Measurements from ENCODE around the gene SLC43A3.
"Not testable (repeated sequence)": the region's sequence is repeated elsewhere in the genome, so short reads cannot be mapped to it uniquely, and the experiment has no call there.

The SLC43A3 gene

DNA sequence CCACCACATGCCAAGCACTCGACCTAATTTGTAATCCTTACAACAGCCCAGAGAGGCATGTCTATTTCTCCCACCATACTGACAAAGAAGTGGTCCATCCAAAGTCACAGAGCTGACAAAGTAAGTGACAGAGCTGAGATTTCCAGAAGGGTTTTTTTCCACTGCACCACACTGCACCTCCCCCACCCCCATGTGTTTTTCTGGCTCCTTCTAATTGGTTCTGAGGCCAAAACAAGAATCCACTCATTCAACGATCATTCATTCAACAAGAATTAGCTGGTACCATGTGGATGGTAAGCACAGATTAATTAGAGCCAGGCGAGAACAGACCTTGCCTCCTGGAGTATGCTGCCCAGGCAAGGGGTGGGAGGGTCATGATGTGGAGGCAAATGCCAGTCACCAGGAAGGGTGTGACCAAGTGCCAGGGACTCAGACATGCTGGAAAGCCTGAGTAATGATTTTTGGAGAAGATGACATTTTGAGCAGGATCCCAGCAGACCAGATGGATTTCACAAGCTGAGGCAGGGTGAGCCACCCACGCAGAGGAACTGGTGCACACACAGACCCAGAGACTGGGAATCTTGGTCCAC lies 21.6 kb downstream of the SLC43A3 start:
- no peak for DNase-seq (ENCODE audit: low spot score)

DNA sequence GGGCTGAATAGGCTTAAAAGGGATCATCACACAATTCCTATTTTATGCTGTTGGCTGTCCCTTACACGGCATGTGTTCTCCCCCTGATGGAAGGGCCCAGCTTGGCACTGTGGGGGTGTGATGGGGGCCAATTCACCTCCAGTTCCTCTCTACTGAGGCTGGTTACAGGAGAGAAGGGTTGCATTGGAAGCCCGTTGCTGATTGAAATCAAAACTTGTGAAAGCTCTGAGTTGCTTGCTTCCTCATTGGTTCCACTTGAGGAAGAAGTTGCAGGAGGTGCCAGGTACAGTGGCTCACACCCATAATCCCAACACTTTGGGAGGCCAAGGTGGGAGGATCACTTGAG lies 23.1 kb downstream of the SLC43A3 start:
- no peak for DNase-seq (ENCODE audit: low spot score)

DNA sequence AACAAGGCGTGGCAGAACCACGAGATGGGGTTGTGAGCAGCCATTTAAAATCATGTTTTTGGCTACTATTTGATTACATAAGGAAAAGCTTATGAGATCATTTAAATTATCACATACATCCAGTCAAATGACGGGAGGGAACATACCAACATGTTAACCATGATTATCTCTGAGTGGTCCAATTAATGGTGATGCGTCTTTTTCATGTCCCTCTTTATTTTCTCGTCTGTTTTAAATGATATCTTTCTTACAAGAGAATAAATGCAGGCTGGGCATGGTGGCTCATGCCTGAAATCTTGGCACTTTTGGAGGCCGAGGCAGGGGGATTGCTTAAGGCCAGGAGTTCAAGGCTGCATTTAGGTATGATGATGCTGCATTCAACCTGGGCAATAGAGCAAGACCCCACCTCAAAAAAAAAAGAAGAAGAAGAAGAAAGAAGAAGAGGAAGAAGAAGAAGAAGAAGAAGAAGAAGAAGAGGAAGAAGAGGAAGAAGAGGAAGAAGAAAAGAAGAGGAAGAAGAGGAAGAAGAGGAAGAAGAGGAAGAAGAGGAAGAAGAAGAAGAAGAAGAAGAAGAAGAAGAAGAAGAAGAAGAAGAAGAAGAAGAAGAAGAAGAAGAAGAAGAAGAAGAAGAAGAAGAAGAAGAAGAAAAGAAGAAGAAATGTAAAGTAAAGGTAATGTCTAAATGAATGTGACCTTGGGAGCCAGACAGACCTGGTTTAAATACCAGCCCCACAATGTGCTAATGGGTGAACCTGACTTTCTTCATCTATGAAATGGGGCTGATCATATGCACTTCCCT lies 23.7 kb downstream of the SLC43A3 start:
- not testable (repeated sequence) for DNase-seq (ENCODE audit: low spot score)

DNA sequence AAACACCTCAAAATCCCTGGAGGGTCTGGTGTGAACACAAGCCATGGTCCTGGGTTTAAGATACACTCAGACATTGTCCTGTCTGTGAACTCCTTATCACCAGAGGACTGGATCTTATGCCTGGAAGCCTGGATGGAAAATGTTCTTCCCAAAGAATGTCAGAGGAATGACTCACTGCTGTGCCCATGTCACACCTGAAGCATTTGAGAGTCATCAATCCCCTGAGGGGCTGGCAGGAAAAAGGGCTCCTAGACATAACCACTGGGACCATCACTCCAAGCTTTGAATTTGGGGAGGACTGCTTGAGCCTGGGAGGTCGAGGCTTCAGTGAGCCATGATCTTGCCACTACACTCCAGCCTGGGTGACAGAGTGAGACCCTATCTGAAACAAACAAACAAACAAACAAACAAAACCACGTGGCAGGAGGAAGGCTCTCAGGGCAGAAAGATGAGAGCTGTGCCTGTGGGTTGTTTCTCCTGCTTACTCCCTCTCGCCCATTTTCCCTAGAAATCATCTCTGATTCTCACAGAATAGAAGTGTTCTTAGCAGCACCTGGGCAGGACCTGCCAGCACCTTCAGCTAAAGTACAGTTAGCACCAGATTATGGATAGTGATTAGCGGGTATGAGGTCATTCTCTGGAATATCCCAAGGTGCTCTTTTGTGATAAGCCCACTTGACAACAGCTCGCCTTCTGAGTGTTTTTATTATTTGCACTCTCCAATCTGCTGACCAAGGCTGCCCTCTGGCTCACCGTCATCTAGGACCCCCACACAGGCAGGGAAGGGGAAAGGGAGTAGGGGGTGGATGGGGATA lies 24.5 kb downstream of the SLC43A3 start:
- no peak for DNase-seq (ENCODE audit: low spot score)

DNA sequence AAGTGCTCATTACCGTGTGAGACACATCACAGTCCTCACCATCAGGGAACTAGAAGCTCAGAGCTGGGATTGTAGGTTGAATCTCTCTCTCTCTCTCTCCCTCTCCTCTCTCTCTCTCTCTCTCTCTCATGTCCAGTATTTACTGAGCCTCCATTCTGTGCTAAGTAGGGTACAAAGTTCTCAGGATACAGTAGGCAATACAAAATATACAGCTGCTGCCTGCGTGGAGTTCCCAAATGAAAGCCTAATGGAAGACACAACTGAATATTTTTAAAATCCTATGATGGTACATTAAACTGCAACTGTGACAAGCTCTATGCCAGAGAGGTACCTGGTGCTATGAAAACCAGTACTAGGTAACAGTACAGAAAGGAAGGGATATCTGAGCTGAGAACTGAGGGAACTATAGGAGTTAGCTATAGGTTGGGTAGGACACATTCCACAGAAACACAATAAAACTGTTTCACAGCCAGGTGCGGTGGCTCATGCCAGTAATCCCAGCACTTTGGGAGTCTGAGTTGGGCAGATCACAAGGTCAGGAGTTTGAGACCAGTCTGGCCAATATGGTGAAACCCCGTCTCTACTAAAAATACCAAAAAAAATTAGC lies 26.8 kb downstream of the SLC43A3 start:
- DNase-seq (ENCODE audit: low spot score), result no peak

DNA sequence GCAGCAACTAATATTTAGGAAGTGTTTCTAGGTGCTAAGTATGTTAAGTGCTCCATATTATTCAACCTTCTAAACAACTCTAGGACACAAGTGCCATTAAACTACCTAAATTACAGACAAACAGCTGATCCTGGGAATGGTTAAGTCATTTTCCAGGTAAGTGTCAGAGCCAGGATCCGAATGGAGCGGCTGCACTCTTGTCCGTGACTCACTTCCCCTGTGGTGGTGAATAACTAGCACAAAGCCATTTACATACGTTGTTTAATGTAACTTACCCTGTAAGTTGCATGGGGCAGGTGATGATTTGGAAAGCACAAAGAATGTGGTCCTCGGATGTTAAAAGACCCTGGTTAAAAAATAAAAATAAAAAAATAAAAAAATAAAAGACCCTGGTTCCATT lies 27.7 kb downstream of the SLC43A3 start:
- no peak for DNase-seq (ENCODE audit: low spot score)

DNA sequence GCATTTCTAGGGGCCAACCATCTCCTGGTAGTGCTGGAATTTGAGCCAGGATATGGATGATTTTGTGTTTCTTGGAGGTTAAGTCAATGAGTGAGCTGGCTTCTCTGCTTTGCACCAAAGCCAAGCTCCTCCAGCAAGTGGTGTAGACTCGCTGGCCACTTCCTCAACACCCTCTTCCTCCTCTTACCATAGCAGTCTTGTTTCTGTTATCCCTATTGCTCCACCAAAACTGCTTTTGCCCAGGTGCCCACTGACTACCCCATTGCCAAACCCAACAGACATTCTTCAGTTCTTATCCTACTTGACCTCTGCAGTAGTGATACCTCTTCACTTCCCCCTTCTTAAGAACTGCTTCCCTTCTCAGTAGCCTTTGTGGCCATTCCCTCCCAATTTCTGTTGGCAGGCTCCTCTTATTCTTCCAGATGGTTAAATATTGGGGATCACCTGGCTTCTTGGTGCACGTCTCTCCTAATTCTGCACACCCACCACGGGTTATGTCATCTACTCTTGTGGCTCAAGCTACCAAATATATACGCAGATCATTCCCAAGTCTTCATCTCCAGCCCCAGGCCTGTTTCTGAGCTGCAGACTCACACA lies 29.4 kb downstream of the SLC43A3 start:
- no peak for DNase-seq (ENCODE audit: low spot score)

DNA sequence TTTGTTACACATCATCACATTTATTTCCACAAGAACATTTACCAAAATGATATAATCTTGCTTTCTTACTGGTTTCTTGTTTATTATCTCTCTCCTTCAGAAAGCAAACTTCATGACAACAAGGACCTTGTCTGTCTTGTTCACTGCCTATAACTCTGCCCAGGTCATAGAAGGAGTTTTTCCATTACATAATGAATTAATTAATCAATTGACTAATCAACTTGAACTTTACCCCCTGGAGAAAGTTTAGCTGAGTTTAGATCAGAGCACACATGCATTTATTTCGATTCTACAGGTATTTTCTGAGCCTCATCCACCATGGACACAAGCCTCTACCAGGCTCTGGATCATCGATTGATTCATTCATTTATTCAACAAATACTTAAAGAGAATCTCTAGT lies 30.2 kb downstream of the SLC43A3 start:
- no peak for DNase-seq (ENCODE audit: low spot score)

DNA sequence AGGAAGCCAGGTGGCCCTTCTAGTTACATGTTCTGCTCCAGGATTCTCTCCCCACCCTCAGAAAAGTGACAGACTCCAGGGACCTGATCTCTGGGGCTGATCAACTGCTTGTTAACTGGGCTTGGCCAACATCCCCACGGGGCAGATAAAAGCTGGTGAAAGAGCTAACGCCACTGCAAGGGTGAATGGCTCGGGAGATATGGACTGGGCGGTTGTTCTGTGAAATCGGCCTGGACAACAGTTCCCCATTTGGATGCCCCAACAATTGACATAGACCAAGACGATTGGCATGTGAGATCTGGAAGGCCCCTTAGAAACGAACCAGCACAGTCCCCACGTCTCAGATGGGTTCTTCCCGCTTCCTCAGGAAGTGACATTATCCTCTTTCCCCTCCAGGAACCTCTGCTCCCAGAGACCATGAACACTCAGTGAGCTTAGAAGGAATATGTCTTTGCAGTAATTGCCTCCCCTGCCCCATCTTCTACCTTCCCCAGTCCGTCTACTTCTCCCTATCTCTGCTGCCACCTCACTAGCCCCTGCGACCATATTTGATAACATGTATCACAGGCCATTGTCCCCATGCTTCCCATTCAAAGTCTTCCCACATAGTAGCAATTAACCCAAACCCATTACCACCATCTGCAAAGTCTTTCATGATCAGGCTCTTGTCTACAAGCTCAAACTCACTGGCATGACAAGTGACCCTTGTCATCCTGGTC lies 30.9 kb downstream of the SLC43A3 start:
- DNase-seq (ENCODE audit: low spot score), result no peak

DNA sequence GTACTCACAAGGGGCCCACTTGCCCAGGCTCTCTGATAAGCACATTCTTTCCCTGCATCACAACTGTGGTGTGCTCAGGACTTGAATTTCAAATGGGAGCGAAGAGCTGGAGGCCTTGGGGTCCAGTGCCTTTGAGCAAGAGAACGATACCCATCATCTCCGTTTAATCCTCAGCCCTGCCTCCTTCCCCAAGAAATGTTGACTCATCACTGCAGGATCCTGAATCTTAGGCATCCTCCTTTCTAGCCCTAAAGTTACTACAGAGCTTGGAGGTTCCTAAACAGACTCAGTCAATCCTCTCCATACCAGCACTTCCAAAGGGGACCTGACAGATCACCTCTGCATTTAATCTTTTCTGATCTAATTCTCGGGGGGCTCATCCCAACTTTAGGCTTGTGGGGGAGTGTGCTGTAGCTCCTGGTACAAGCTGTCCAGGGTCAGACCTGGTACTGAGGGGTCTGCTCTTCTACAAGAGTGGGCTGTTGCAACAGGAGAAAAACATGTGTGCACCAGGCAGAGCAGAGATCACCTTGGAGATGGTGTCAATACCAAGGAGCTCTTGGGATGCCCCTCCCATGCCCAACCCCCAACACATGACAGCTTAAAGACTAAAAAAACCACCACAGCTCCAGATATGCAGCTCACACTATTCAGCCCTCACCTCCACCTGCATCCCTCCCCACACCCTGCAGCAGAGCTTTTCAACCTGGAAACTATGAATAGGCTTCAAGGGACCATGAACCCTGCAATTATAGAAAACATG lies 32.5 kb downstream of the SLC43A3 start:
- DNase-seq (ENCODE audit: low spot score), result no peak

DNA sequence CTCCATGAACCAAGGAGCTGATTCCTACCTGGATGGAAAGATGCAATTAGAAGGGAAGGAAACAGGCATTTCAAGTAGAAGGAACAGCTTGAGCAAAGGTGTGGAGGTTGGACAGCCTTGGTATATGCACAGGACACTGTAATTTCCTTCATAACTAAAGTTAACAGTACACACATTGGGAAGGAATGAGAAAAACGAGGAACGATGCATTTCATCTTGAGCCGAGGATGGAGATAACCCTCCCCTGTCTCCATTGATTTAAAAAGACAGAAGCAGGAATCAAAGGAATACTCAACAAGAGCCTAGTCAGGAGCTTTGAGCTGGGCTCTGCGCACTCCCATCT lies 34.2 kb downstream of the SLC43A3 start:
- DNase-seq (ENCODE audit: low spot score), result no peak

DNA sequence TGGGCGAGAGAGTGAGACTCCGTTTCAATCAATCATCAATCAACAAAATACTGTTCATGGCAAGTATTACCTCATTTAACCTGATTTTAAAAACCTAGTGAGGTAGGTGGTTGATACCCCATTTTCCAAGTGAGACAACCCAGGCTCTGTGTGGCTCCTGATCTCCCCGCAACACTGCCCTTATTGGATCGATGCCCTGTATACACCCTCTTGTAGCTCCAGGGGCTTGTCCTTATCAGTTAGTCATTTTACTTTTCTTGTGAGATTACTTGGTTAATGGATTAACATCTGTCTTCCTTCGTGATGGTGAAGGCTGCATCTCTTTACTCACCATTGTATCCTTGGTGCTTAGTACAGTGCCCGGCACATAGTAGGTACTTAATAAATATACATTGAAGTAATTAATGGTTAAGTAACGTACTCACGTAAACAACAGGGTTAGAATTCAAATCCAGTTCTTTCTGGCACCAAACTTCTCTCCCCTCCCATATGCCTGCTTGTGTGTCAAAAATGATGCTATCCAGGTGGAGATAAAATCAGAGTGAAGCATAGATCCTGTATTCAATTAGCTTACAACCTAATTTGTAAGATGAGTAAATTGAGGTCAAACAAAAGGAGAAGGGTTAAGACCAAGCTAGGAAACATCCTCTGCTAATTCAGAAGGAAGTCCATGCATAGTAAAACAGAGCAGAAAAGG lies 34.7 kb downstream of the SLC43A3 start:
- DNase-seq (ENCODE audit: low spot score), result no peak

DNA sequence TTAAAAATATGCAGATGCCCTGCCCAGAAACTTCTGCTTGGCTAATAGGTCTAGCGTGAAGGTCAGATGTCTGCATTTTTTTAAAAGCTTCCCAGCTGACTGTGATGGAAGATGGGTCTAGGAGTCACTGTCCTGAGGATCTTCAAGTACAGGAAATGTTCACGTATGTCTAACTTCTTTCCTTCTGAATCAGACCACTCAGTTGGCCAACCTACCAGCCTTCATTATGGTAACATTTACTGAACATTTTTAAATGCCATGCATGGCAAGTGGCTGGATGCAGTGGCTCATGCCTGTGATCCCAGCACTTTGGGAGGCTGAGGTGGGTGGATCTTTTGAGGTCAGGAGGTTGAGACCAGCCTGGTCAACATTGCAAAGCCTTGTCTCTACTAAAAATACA lies 35.4 kb downstream of the SLC43A3 start:
- no peak for DNase-seq (ENCODE audit: low spot score)

DNA sequence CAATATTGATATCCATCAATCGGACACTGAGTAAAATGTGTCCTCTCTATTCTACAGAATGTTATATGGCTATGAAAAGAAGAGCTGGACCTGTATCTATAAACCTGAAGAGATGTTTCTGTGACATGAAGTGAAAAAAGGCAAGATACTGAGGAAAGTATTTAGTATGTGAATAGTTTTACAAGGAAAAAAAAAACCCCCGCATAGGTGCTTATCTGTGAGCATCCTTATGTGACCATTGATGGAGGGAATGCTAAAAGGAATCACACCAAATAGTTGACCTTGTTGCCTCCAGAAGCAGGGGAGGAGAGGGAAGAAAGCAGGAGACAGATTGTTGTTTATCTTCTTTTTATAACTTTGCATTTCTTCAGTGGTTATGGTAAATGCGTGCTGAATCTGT lies 35.8 kb downstream of the SLC43A3 start:
- no peak for DNase-seq (ENCODE audit: low spot score)

DNA sequence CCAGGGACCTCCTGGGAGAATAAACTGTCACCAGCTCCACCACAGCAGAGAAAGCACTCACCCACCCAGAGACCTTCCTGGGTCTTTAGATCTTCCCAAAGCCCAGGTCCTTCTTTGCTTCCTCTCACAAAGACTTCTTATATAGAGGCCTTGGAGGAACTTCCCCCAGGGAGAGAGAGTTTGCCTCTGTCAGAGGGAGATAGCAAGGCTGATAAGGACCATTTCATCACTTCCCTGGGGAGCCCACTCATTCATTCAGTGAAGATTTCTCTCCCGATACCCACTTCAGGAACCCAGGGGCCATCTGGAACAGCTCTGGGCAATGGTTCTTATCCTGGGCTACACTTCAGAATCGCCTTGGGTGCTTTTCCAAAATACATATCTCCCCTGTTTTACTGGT lies 36.4 kb downstream of the SLC43A3 start, which contains the start of gene PRG2:
Gene PRG2, minus strand, starts transcription at position 116 of the 400 bp plus-strand sequence. CDS start 706 bp downstream, outside the sequence.
- no peak for DNase-seq (ENCODE audit: low spot score)

DNA sequence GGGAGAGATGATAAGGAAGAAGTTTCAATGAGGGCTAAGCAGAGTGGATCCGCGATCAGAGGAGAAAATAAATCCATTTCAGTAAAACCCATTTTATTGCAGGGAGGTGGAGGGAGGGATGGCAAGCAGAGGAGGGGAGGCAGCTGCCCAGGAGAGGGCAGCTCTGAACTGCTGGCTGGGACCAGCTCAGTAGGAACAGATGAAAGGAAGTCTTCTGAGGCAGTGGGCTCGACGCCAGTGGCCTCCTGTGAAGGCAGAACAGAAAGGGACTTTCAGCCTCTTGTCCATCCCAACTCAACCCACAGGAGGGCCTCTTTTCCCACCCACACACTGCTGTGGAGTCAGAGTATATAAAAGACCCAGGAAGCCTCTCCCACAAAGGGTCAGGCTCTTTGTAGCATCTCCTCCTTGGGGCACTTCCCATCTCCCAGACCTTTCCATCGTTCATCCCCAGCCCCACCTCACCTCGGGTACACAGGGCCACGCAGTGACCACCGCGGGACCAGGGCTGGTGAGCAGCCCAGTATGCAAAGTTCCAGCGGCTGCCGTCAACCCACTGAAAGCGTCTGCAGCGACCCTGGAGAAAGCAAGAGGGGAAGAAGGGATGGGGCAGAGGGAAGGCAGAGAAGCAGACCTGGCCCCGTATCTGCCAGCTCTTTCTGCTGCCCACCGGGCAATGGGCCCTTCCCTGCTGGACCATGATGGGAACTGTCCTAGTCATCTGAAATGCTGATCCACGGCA lies 39.5 kb downstream of the SLC43A3 start:
- no peak for DNase-seq (ENCODE audit: low spot score)

DNA sequence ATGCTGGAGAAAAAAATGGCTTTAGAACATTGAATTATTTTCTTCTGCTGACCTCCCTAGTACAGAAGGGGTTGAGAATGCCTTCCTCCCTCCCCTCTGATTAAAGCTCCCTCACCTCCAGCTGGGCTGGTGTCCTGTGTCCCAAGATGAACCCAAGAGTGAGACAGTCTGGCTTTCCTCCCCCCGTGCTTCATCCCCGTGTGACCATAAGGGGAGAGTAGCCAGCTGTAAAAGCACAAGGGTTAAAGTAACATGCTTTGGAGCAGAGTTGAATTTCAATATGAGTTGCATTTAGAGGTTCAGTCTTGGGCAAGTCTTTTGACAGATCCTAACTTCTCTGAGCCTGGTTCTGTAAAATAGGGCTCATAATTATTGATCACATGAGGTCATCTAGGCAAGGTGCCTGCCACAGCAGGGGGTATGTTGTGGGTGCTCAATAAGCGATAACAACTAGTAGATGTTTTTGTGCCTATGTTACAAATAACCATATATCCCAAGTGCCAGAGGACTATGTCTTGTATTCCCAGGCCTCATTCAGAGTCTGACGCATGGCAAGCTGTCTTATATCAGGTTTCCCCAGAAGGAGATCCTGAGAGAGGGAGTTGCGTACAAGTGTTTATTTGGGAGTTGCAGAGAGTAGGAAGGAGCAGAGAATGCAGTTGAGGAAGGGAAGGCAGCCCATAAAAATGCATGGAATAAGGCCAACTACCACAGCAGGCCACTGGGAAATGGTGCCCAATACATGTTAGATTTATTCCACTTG lies 40.6 kb downstream of the SLC43A3 start:
- no peak for DNase-seq (ENCODE audit: low spot score)

DNA sequence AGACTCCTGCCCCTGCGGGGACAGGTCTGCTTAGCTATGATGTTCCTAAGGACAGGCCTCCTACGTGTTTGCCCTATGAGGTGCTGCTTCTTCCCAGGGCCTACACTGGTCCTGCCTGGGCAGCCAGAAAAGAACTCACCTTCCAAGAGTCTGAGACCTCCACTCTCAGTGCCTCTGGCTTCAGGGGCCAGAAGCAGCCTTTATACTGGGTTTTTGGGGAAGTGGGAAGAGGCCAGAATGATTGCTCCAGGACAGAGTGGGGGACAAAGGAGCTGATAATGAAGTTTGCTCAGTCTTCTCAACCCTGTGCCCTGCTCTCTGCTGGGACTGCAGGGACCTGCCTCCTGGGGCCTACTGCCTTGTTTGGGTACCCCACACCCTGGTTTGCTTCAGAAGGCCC lies 45.9 kb downstream of the SLC43A3 start, which contains the start of gene PRG3:
Gene PRG3, minus strand, starts transcription at position 176 of the 400 bp plus-strand sequence. CDS start 442 bp downstream, outside the sequence.
- no peak for DNase-seq (ENCODE audit: low spot score)

DNA sequence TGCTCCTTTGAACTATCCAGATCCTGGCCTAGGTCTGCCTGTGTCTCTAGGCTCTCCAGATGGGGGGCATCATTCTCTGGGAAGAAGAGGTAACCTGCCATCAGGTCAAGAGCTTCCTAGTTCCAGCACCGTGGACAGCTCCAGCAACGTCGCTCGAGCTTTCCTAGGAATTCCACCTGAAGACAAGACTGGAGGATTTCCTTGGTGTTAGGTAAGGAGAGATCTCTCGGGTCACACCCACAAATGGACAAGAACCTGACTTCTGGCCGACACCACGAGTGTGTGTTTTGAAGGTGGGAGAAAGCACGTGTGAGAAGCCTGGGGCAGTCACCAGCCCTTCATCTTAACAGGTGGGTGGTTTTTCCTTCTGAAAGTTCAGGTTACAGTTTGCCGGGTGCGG lies 47.2 kb downstream of the SLC43A3 start:
- peak; percentile 27 for DNase-seq (ENCODE audit: low spot score)

All from HuH-7.5 (cell line).